ENCODE results near the gene TAOK1. TPM values are rescaled to one million over a fixed set of nuclear protein-coding genes. Genes with fewer than 3 reads are reported as not detected.

Gene TAOK1
- total RNA-seq, 4 donors from 2014 or later = 54.7 to 71.8 (median 64.9) TPM

- no peak overlapping the region for H3K4me3 ChIP-seq (ENCODE audit: low read depth, poor library complexity, severe bottlenecking)
- DNase-seq (ENCODE audit: low spot score in 2 of 2) = no peak
- TF ChIP-seq, protein P1, sequence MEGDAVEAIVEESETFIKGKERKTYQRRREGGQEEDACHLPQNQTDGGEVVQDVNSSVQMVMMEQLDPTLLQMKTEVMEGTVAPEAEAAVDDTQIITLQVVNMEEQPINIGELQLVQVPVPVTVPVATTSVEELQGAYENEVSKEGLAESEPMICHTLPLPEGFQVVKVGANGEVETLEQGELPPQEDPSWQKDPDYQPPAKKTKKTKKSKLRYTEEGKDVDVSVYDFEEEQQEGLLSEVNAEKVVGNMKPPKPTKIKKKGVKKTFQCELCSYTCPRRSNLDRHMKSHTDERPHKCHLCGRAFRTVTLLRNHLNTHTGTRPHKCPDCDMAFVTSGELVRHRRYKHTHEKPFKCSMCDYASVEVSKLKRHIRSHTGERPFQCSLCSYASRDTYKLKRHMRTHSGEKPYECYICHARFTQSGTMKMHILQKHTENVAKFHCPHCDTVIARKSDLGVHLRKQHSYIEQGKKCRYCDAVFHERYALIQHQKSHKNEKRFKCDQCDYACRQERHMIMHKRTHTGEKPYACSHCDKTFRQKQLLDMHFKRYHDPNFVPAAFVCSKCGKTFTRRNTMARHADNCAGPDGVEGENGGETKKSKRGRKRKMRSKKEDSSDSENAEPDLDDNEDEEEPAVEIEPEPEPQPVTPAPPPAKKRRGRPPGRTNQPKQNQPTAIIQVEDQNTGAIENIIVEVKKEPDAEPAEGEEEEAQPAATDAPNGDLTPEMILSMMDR (IDR thresholded peaks at IDR 0.05) = no peak
- TF ChIP-seq POLR2A (IDR thresholded peaks at IDR 0.05) = no peak
- intact Hi-C loops (cut with DNase I; ENCODE audit: low total_unique reads) = no loop called here
Observed at GRCh38 chr17:29443041-29443739, 53.0 kb downstream of the TAOK1 start.

- TF ChIP-seq, protein P1 (IDR thresholded peaks at IDR 0.05) = no peak
- no peak for DNase-seq (ENCODE audit: low spot score in 2 of 2)
- intact Hi-C loops (cut with DNase I; ENCODE audit: low total_unique reads) = no loop called here
Observed at GRCh38 chr17:29444589-29444988, 54.4 kb downstream of the TAOK1 start.

DNA sequence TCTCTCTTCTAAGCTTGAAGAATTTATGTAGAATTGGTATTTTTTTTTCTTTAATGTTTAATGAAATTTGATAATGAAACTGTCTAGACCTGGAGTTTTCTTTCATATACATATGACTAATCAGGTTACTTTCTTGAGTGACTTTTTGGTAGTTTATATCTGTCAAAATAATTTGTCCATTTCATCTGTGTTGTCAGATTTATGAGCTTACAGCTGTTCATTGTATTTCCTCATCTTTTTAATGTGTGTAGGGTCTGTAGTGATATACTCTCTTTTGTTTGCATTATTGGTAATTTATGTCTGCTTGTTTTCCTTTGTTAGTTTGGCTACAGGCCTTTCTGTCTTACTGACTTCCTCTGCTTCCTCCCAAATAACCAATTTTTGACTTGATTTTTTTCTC is 55.7 kb downstream of the TAOK1 start:
- H3K4me3 ChIP-seq (ENCODE audit: low read depth, poor library complexity, severe bottlenecking) = no peak overlapping the region
- TF ChIP-seq, protein P1 (IDR thresholded peaks at IDR 0.05) = no peak
- TF ChIP-seq POLR2A (IDR thresholded peaks at IDR 0.05) = no peak
- intact Hi-C loops (cut with DNase I; ENCODE audit: low total_unique reads) = no loop called here
- no peak for DNase-seq (ENCODE audit: low spot score in 2 of 2)

More at GRCh38 chr17:29444589-29444988, 54.4 kb downstream of the TAOK1 start:
- H3K4me3 ChIP-seq (ENCODE audit: low read depth, poor library complexity, severe bottlenecking) = no peak overlapping the region

GRCh38 chr17:29449865-29450671 is 59.9 kb downstream of the TAOK1 start:
- intact Hi-C loops (cut with DNase I; ENCODE audit: low total_unique reads) = no loop called here
- 94 to 95% methylated on average over 5 of the region's 5 CpGs for WGBS, 2 donors
- no peak overlapping the region for H3K4me3 ChIP-seq (ENCODE audit: low read depth, poor library complexity, severe bottlenecking)
- TF ChIP-seq, protein P1 (IDR thresholded peaks at IDR 0.05) = no peak
- TF ChIP-seq POLR2A (IDR thresholded peaks at IDR 0.05) = no peak
- DNase-seq (ENCODE audit: low spot score in 2 of 2) = no peak

GRCh38 chr17:29451121-29451742 is 61.1 kb downstream of the TAOK1 start:
- no peak for DNase-seq (ENCODE audit: low spot score in 2 of 2)
- no peak overlapping the region for H3K4me3 ChIP-seq (ENCODE audit: low read depth, poor library complexity, severe bottlenecking)
- intact Hi-C loops (cut with DNase I; ENCODE audit: low total_unique reads) = no loop called here
- TF ChIP-seq, protein P1 (IDR thresholded peaks at IDR 0.05) = no peak
- no peak for TF ChIP-seq POLR2A (IDR thresholded peaks at IDR 0.05)
- 73 to 83% methylated on average over 2 of the region's 2 CpGs for WGBS, 2 donors
